Measurements from ENCODE around the gene MYO9A.
"Not testable (repeated sequence)": the region's sequence is repeated elsewhere in the genome, so short reads cannot be mapped to it uniquely, and the experiment has no call there.

MYO9A gene

GRCh38 chr15:72034351-72034750 is 83.6 kb downstream of the MYO9A start:
- no peak for DNase-seq

GRCh38 chr15:72033711-72034110 is 84.2 kb downstream of the MYO9A start:
- DNase-seq = no peak

GRCh38 chr15:72033285-72033684 is 84.7 kb downstream of the MYO9A start:
- DNase-seq = no peak

GRCh38 chr15:72021604-72022003 is 96.3 kb downstream of the MYO9A start:
- no peak for DNase-seq

GRCh38 chr15:72020799-72021198 is 97.2 kb downstream of the MYO9A start:
- no peak for DNase-seq

GRCh38 chr15:72014555-72014954 is 103.4 kb downstream of the MYO9A start:
- not testable (repeated sequence) for DNase-seq

- no peak for DNase-seq
Observed at GRCh38 chr15:72013703-72014102, 104.2 kb downstream of the MYO9A start.

DNA sequence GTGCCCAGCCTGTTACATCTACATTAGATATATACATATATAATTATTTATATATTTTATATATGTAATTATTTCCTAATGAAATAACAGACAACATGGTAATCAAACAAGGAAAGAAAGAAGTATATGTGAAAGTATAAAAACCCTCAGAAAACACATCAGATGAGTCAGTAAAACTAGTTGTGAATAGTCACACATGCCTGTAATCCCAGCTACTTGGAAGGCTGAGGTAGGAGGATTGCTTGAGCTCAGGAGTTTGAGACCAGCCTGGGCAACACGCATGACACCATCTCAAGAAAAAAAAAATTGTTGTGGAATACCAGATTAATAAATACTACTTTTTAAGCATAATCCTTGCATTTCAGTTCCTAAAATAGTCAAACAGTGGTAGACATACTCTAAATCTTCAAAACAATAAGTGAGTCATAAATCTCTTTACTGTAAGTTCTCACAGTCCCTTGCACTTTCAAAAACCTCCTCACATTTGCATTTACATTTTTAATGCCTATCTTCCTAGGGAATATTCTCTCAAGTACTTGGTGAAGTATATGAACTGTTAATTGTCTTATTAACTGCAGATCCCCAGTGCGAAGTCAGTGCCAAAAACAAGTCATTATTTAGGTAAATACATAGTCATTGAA is 106.5 kb downstream of the MYO9A start:
- DNase-seq = no peak

GRCh38 chr15:72009222-72009621 is 108.7 kb downstream of the MYO9A start:
- DNase-seq = no peak

DNA sequence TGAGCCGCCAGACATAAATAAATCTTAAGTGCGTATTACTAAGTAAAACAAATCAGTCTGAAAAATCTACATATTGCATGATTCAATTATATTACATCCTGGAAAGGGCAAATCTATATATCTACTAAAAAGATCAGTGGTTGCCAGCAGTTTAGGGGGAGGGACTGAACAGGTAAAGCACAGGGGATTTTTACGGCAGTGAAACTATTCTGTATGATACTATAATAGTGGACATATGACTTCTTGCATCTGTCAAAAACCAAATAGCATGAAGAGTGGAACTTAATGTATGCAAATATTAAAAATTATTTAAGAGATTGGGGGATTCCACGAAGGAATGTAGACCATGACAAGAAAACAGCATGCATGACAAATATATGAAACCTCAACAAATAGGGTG is 111.6 kb downstream of the MYO9A start:
- DNase-seq = no peak

DNA sequence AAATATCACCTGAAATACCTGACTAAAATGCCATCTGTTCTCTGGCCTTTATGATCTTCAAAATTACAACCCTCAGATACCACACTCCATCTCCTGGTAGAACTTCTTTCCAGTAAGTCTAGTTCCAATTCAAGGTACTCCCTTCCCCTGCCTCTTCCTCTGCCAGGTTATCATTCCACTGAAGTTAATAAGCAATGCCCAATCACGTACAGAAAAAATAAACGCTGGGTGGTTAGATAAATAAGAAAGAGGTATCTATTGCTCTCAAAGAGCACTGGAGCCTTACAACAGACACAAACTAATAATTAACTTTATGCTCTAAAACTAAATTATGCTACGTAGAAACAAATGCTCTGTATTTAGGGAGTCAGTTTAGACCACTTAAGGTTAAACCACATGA is 112.5 kb downstream of the MYO9A start:
- no peak for DNase-seq

GRCh38 chr15:71999807-72000206 is 118.1 kb downstream of the MYO9A start:
- no peak for DNase-seq

GRCh38 chr15:71998717-71999116 is 119.2 kb downstream of the MYO9A start:
- not testable (repeated sequence) for DNase-seq

- no peak for DNase-seq
Observed at GRCh38 chr15:71997691-71998090, 120.3 kb downstream of the MYO9A start.

GRCh38 chr15:71975816-71976150 is 142.2 kb downstream of the MYO9A start:
- DNase-seq = no peak

GRCh38 chr15:71974211-71974610 is 143.7 kb downstream of the MYO9A start:
- DNase-seq = no peak

GRCh38 chr15:71973366-71973765 is 144.6 kb downstream of the MYO9A start:
- DNase-seq = no peak

DNA sequence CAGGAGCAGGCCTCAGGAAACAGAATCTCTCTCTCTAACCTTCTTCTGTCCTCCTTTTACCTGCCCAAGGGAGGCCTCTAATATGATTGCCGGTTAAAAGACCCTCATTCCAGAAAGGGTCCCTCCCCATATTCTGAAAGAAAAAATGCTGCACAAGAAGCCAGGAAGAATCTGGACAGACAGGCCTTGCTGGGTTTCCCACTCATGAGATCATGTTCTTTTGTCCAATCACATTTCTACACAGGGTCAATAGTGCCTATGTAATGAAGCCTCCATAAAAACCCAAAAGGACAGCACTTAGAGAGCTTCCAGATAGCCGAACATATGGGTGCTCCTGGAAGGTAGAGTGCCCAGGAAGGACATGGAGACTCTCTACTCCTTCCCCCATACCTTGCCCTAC is 146.0 kb downstream of the MYO9A start:
- DNase-seq = no peak

DNA sequence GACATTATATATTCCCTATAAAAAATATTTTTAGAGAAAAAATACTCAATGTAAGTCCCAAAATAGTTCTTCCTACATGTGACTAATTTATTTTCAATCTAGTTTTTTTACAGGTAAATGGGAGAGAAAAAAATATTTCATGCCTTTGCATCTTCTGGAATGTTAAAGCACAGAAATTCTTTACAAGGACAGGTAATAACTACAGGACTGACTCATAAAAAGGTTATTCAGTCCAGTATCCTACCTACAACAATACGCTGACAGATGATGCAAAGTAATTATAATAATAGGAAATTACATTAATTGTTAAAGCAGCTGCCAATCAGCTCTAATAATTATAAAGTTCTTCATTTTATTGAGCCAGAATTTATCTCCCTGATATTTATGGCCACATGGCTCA is 147.5 kb downstream of the MYO9A start:
- no peak for DNase-seq

GRCh38 chr15:71962537-71962936 is 155.4 kb downstream of the MYO9A start:
- DNase-seq = no peak

DNA sequence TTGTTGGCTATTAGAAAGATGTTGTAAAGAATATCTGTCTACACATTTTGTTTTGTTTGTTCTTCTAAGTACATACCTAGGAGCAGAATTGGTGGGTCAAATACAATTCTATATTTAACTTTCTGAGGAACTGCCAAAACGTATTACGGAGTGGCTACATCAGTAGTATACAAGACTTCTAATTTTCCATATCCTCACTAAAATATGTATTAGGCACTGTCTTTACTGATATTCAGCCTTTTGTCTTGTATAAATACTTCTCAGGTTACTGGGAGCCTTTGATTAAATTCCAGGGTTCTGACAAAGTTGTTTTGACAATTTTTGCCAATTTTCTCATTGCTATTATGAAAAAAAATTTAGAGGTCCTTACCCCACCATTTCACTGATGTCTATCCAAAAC is 160.9 kb downstream of the MYO9A start:
- DNase-seq = no peak

DNA sequence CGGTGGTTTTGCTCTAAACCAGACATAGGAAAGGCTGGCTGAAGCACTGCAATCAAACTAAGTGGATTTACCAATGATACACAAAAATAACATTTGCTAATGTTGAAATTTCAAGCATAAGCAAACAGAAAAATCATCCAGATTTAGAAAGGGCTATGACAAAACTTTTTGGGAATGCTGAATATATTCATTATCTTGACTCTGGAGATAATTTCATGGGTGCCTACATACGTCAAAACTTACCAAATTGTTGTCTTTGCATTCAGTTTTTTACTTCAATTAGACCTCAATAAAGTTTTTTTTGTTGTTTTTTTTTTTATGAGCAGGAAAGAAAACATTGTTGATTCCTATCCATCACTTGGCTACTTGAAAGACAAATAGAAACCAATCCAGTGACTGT is 166.8 kb downstream of the MYO9A start:
- DNase-seq = no peak

DNA sequence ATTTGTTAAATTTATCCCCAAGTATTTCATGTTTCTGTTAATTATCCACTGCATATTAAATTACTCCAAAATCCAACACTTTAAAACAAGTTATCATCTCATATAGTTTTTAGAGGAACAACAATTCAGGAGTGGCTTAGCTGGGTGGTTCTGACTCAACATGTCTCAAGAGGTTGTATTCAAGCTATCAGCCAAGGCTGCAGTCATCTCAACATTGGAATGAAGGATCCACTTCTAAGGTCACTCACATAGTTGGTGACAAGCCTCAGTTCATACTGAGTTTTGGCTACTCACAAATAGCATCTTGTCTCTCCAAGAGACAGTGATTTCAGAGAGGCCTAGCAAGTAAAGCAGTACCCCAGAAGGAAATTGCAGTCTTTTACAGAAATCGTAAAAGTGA is 172.9 kb downstream of the MYO9A start:
- DNase-seq = no peak

GRCh38 chr15:71943806-71944205 is 174.1 kb downstream of the MYO9A start:
- no peak for DNase-seq

DNA sequence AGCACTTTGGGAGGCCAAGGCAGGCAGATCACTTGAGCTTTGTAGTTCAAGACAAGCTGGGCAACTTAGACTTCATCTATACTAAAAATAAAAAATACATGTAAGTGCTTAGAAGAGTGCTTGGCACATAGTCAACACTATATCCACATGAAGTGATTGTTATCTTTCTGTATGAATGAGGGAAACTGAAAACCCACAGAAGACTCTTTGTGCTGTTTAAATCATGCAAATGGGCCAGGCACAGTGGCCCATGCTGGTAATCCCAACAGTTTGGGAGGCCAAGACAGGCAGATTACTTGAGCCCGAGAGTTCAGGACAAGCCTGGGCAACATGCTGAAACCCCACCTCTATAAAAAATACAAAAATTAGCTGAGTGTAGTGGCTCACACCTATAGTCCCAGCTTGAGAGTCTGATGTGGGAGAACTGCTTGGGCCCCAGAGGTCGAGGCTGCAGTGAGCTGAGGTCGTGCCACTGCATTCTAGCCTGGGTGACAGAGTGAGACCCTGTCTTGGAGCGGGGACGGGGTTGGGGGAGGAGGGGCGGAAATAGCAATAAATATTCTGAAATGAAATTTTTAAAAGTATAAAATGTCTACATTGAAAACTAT is 177.9 kb downstream of the MYO9A start:
- no peak for DNase-seq

Data from activated CD4-positive, alpha-beta T cell treated with anti-CD3 and anti-CD28 coated beads for 1 hour (primary cell).